Activated B cell treated with CpG ODN at 0.5 μM for 24 hours (primary cell): ENCODE measurements around the gene MYMK. TPM values are rescaled to one million over a fixed set of nuclear protein-coding genes. Genes with fewer than 3 reads are reported as not detected.

Experiments used
- ATAC-seq: fragments of 200-7000 bp; cut with Tn5 transposase; one replicate; pipeline ENCODE4 v1.10.0; 2021; ENCODE audit warnings: low read depth, mild to moderate bottlenecking, moderate library complexity
- CTCF ChIA-PET: fragments of 350-600 bp; sonication (Branson Sonifier 250); formaldehyde crosslinking; loops from one replicate; lab custom pipeline; 2021; ENCODE audit warnings: antibody characterized with exemption; lab: Charles Lee
- POLR2A ChIA-PET: fragments of 350-600 bp; sonication (Branson Sonifier 250); formaldehyde crosslinking; loops from one replicate; lab custom pipeline; 2021; ENCODE audit warnings: antibody characterized with exemption; lab: Charles Lee
- DNase-seq: peaks from one replicate; pipeline ENCODE4 v3.0.0; 2022
- H3K27ac Mint-ChIP-seq: one replicate; pipeline ENCODE4 v1.8.0; 2020; ENCODE audit warnings: mixed read lengths
- H3K27me3 Mint-ChIP-seq: one replicate; pipeline ENCODE4 v1.8.0; 2021; ENCODE audit warnings: mixed read lengths
- H3K36me3 Mint-ChIP-seq: one replicate; pipeline ENCODE4 v1.8.0; 2021; ENCODE audit warnings: low read depth, mixed read lengths
- H3K4me1 Mint-ChIP-seq: one replicate; pipeline ENCODE4 v1.8.0; 2021; ENCODE audit warnings: mixed read lengths
- H3K4me3 Mint-ChIP-seq: one replicate; pipeline ENCODE4 v1.8.0; 2020; ENCODE audit warnings: mild to moderate bottlenecking, mixed read lengths
- H3K9me3 Mint-ChIP-seq: one replicate; pipeline ENCODE4 v1.8.0; 2020; ENCODE audit warnings: mixed read lengths
- CTCF ChIP-seq: fragments of 200-600 bp; IDR thresholded peaks from one replicate; pipeline ENCODE4 v1.8.0; 2022; ENCODE audit warnings: antibody characterized with exemption, mild to moderate bottlenecking
- intact Hi-C: fragments of 100-400 bp; cut with micrococcal nuclease; formaldehyde crosslinking; loops from one replicate; pipeline ENCODE4 v1.15.1; 2024
- total RNA-seq: library from RNA; stranded (reverse); gene quantifications from 2 replicates; pipeline ENCODE4 v1.2.3, GENCODE V29; 2022

Gene MYMK
- total RNA-seq, 1 donor from 2014 or later, result not detected

DNA sequence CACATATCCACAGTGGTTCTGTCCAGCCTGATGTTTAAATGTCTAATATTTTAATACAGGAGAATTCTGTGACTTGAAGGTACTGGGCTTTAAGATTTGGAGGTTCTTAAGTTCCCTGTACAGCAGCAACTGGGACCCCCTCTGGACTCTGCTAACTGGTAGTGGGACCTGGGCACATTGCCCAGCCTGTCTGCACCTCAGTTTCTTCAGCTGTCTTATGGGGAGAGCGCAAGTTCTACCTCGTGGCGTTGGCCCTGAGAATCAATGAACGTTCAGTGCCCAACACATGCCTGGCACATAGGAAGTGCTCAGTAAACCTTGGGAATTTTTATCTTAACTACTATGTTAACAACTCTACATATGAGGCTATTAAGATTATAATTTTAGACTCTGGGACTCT, 47.3 kb downstream of the MYMK start:
- POLR2A ChIA-PET, result interaction anchor here (0.6 to 3.6 kb wide), 8 partner anchors 8 to 258 kb away, joined by 3 to 44 read pairs (median 4); partner anchors contain the start of genes CACFD1, MED22, REXO4 and RPL7A
- intact Hi-C loops, result no loop called here
- Mint-ChIP-seq H3K27me3 (no peaks in the 10 kb centered on the region), H3K36me3 (peaks cover 28% of the 10 kb centered on the region), H3K27ac (peak overlapping the region; percentile 90), H3K4me1 (peaks cover 31% of the 10 kb centered on the region), H3K9me3 (no peaks in the 10 kb centered on the region), H3K4me3 (peak overlapping the region; percentile 90)
- ATAC-seq, result no peak
- DNase-seq, result no peak
- CTCF ChIA-PET, result no interaction called here
- TF ChIP-seq CTCF, result no peak

GRCh38 chr9:133476941-133477340, 47.8 kb downstream of the MYMK start:
- ChIA-PET CTCF (no interaction called here), POLR2A (interaction anchor here (1.4 to 3.6 kb wide), 3 partner anchors 16 to 57 kb away, joined by 3 to 44 read pairs (median 4); partner anchors contain the start of gene CACFD1)
- Mint-ChIP-seq H3K27me3 (no peaks in the 10 kb centered on the region), H3K4me1 (peaks cover 31% of the 10 kb centered on the region), H3K4me3 (no peak overlapping the region), H3K9me3 (no peaks in the 10 kb centered on the region), H3K27ac (no peak overlapping the region), H3K36me3 (peaks cover 31% of the 10 kb centered on the region)
- ATAC-seq (no peak), DNase-seq (no peak)
- intact Hi-C loops, result no loop called here
- no peak for TF ChIP-seq CTCF

GRCh38 chr9:133476036-133476931, 48.5 kb downstream of the MYMK start:
- peak overlapping the region; percentile 41 for H3K27ac Mint-ChIP-seq

DNA sequence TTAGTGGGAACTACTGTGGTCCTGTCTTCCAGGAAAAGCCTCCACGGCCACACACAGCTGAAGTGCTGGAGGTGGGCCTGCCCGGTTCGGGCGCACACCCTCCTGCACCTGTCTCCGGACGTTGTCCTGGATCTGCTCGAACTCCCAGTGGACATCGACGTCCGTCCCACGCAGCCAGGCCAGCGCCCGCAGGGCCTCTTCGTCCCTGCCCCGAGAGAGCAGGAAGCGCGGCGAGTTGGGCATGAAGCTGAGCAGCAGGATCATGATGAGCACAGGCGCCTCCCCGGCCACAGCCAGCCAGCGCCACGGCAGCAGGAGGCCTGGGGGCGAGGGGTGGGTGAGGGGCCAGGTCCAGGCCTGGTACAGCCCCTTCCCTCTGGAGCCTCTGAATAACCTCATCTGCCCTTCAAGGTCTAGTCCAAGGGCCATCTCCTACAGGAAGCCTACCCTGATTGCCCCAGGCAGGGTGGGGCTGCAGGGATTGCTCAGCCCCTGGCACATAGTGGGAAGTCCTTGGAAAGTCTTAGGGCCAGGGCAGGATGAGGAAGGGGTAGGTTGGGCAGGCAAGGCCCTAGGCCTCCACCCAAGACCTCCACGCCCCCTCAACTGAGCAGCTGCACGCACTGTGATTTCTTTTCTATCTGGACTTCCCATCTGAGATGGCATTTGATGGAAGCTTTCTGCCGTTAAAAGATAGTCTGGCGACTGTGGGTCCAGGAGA, 49.3 kb downstream of the MYMK start:
- Mint-ChIP-seq H3K27me3 (no peaks in the 10 kb centered on the region), H3K4me1 (peaks cover 31% of the 10 kb centered on the region), H3K27ac (no peak overlapping the region), H3K9me3 (no peaks in the 10 kb centered on the region), H3K36me3 (peaks cover 40% of the 10 kb centered on the region), H3K4me3 (no peak overlapping the region)
- no peak for TF ChIP-seq CTCF
- no peak for ATAC-seq
- CTCF ChIA-PET, result interaction anchor here (1.8 kb wide), 1 partner anchor 9 kb away, joined by 4 read pairs; no protein-coding TSS in a partner anchor
- no peak for DNase-seq
- intact Hi-C loops, result no loop called here
- POLR2A ChIA-PET, result interaction anchor here (0.5 kb wide), 1 partner anchor 90 kb away, joined by 3 read pairs; no protein-coding TSS in a partner anchor

More at GRCh38 chr9:133476036-133476931, 48.5 kb downstream of the MYMK start:
- CTCF ChIA-PET, result no interaction called here
- Mint-ChIP-seq H3K4me3 (no peak overlapping the region), H3K27me3 (no peaks in the 10 kb centered on the region), H3K9me3 (no peaks in the 10 kb centered on the region), H3K4me1 (peaks cover 31% of the 10 kb centered on the region), H3K36me3 (peaks cover 37% of the 10 kb centered on the region)
- no peak for TF ChIP-seq CTCF
- ATAC-seq (no peak), DNase-seq (no peak)
- POLR2A ChIA-PET, result interaction anchor here (0.5 to 3.6 kb wide), 3 partner anchors 16 to 120 kb away, joined by 3 to 44 read pairs (median 3); partner anchors contain the start of genes CACFD1, SURF1 and SURF2
- intact Hi-C loops, result no loop called here
